Naive thymus-derived CD4-positive, alpha-beta T cell (primary cell): ENCODE measurements around the gene NCF4. TPM values are rescaled to one million over a fixed set of nuclear protein-coding genes. Genes with fewer than 3 reads are reported as not detected.
A peak's percentile ranks its signal among the peaks of the same experiment; 100 is the strongest.

Source experiments
- ATAC-seq: fragments of 150-1000 bp; cut with Tn5 transposase; 2 replicates; pipeline ENCODE4 v1.10.0; 2021; ENCODE audit warnings: mild to moderate bottlenecking, moderate library complexity
- CTCF ChIA-PET: fragments of 350-600 bp; sonication (Branson Sonifier 250); formaldehyde crosslinking; loops from one replicate; lab custom pipeline; 2021; ENCODE audit warnings: antibody characterized with exemption; lab: Charles Lee
- POLR2A ChIA-PET: fragments of 350-600 bp; sonication (Branson Sonifier 250); formaldehyde crosslinking; loops from one replicate; lab custom pipeline; 2021; ENCODE audit warnings: antibody characterized with exemption, inconsistent platforms; lab: Charles Lee
- DNase-seq, 9 donors: peaks; one replicate each; pipeline versions ENCODE4 v3.0.0 to v3.0.0-alpha.2; 2020 to 2022; ENCODE audit warnings: mixed read lengths in 1 of 9
- H3K27ac ChIP-seq: one replicate; pipeline ENCODE4 v1.7.0; 2013; ENCODE audit warnings: mild to moderate bottlenecking, low read depth, low read length, moderate library complexity
- H3K27me3 ChIP-seq, 2 donors: one replicate each; pipeline ENCODE4 v1.7.0; 2013; ENCODE audit warnings: low read length in 2 of 2, mild to moderate bottlenecking in 2 of 2, moderate library complexity in 2 of 2; ENCODE audit not compliant: control insufficient read depth in 2 of 2, insufficient read depth in 2 of 2
- H3K36me3 ChIP-seq, 3 experiments: 1 replicate in 2 of 3; 2 replicates in 1 of 3; pipeline ENCODE4 v1.7.0; 2013; ENCODE audit warnings: low read length in 3 of 3, mild to moderate bottlenecking in 3 of 3, moderate library complexity in 1 of 3; ENCODE audit not compliant: insufficient read depth in 3 of 3, control insufficient read depth in 2 of 3
- H3K4me1 ChIP-seq, 2 donors: one replicate each; pipeline ENCODE4 v1.7.0; 2013; ENCODE audit warnings: low read length in 2 of 2, mild to moderate bottlenecking in 2 of 2, moderate library complexity in 1 of 2; ENCODE audit not compliant: control insufficient read depth in 2 of 2, insufficient read depth in 2 of 2
- H3K4me3 ChIP-seq: 2 replicates; pipeline ENCODE4 v1.7.0; 2013; ENCODE audit warnings: mild to moderate bottlenecking, low read length
- H3K9me3 ChIP-seq, 3 experiments: 1 replicate in 2 of 3; 2 replicates in 1 of 3; pipeline ENCODE4 v1.7.0; 2013; ENCODE audit warnings: low read length in 3 of 3; ENCODE audit not compliant: control insufficient read depth in 2 of 3
- H3K27ac Mint-ChIP-seq, 9 donors: one replicate each; pipeline ENCODE4 v1.8.0; 2020 to 2022; ENCODE audit warnings: mixed read lengths in 9 of 9, mild to moderate bottlenecking in 8 of 9, moderate library complexity in 5 of 9, inconsistent platforms in 2 of 9
- H3K27me3 Mint-ChIP-seq, 5 donors: one replicate each; pipeline ENCODE4 v1.8.0; 2021 to 2022; ENCODE audit warnings: mixed read lengths in 5 of 5, mild to moderate bottlenecking in 1 of 5
- H3K36me3 Mint-ChIP-seq, 5 donors: one replicate each; pipeline ENCODE4 v1.8.0; 2020 to 2022; ENCODE audit warnings: mixed read lengths in 5 of 5, mild to moderate bottlenecking in 3 of 5, inconsistent platforms in 1 of 5
- H3K4me1 Mint-ChIP-seq, 7 donors: one replicate each; pipeline ENCODE4 v1.8.0; 2020 to 2022; ENCODE audit warnings: mixed read lengths in 7 of 7, mild to moderate bottlenecking in 3 of 7, inconsistent platforms in 1 of 7
- H3K4me3 Mint-ChIP-seq, 10 donors: one replicate each; pipeline ENCODE4 v1.8.0; 2020 to 2022; ENCODE audit warnings: mild to moderate bottlenecking in 10 of 10, mixed read lengths in 10 of 10, moderate library complexity in 6 of 10, inconsistent platforms in 2 of 10
- H3K9me3 Mint-ChIP-seq, 11 donors: one replicate each; pipeline ENCODE4 v1.8.0; 2020 to 2022; ENCODE audit warnings: mixed read lengths in 11 of 11, mild to moderate bottlenecking in 4 of 11, inconsistent platforms in 1 of 11, moderate library complexity in 1 of 11
- intact Hi-C, 2 donors: fragments of 100-400 bp; cut with micrococcal nuclease; formaldehyde crosslinking; loops; one replicate each; pipeline ENCODE4 v1.15.1; 2023
- polyA plus RNA-seq, 2 donors: library from polyadenylated mRNA; unstranded; fragments of 300-500 nt; fragmentation: Illumina TruSeq; gene quantifications; one replicate each; pipeline ENCODE4 v1.2.3, GENCODE V29; 2021
- total RNA-seq, 6 experiments: library from RNA in 5 of 6; stranded (reverse) in 5 of 6; gene quantifications; 1 replicate in 5 of 6; 2 replicates in 1 of 6; pipeline ENCODE4 v1.2.3 and lab custom pipeline; 2021 to 2026

The NCF4 gene
- total and polyA plus RNA-seq, 7 experiments from 2014 or later, result 0.24 to 57.1 (median 3.8) TPM

DNA sequence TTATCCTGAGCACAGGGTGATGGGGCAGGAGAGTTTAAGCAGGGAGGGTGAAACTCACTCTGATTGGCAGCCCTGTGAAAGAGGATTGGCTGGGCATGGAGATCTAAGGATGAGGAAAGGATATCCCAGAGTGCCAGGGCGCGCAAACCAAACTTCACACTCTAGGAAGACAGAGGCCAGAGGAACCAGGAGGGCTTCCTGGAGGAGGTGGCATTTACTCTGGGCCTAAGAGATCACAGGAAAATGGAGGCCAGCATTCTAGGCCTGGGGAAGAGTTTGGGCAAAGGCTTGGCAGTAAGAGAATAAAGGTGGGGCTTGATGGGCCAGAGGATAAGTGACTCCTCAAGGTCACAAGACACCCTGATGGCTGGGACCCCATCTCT, 377 bp upstream of the NCF4 start:
- POLR2A ChIA-PET, result no interaction called here
- peak overlapping the region in 2 of 10 donors; percentile 62 to 82 for H3K4me3 Mint-ChIP-seq

DNA sequence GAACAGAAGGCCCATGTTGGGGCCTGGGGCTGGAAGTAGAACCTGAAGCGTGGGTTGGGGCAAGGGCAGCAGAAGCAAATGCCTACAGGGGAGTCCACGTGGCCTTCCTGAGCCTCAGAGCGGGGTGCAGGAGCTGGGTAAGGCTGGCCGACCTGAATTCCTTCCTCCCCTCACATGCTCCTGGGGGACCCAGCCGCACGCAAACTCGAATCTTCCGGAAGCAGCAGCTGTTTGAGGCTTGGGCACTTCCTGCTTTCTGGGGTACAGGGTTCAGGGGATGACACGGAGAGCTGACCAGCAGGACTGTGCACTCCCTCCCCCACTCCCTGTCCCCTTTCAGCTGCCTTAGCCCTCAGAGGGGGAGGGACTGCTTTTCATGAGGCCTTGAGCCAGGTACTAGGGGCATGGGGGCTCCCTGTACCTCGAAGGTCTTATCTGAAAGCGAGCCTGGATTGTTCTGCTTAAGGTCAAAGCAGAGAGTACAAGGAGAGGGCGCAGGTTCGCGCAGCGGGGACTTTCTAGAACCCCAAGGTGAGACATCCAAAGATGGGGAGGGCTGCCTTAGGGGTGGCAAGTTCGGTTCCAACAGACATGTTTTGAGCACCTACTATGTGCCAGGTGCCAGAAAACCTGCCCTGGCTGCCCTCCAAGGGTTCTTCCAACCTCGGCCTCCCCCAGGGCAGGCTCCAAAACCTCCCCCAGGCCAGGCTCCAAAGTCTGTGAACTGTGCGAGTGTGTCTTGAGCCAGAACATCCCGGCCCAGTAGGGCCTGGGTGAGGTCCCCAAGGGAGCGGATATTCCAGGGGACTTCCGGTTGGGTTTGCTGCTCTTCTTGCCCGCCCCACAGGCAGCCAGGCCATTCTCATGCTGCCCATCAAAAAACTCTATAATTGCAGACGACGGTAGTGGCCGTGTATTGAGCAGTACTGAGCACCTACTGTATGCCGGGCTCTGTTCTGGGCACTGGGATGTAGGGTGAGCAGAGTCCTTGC, 1.7 kb downstream of the NCF4 start:
- ATAC-seq (peak; percentile 26), DNase-seq (no peak)
- POLR2A ChIA-PET, result no interaction called here
- H3K9me3 ChIP-seq, result no peaks in the 10 kb centered on the region
- peaks cover 0 to 33% (median 0%) of the 10 kb centered on the region in 5 donors for H3K36me3 Mint-ChIP-seq
- H3K9me3 Mint-ChIP-seq, result peaks cover 0 to 4% (median 0%) of the 10 kb centered on the region in 11 donors
- intact Hi-C loops, result loop anchor here in 1 of 2 donors (5.0 kb wide), 1 partner anchor 40 kb away; no protein-coding TSS in a partner anchor
- H3K4me1 Mint-ChIP-seq, result peaks cover 0 to 65% (median 5%) of the 10 kb centered on the region in 7 donors
- H3K27ac ChIP-seq, result no peak overlapping the region
- H3K27me3 ChIP-seq, result no peaks in the 10 kb centered on the region
- H3K4me3 ChIP-seq, result no peak overlapping the region
- no peaks in the 10 kb centered on the region for H3K4me1 ChIP-seq
- H3K36me3 ChIP-seq, result no peaks in the 10 kb centered on the region
- peak overlapping the region in 1 of 10 donors; percentile 82 for H3K4me3 Mint-ChIP-seq
- H3K27ac Mint-ChIP-seq, result peak overlapping the region in 1 of 9 donors; percentile 93
- H3K27me3 Mint-ChIP-seq, result no peaks in the 10 kb centered on the region
- CTCF ChIA-PET, result interaction anchor here (0.6 to 1.1 kb wide), 3 partner anchors 80 to 626 kb away, joined by 3 read pairs; no protein-coding TSS in a partner anchor

More for the DNA sequence above, 377 bp upstream of the NCF4 start:
- CTCF ChIA-PET, result interaction anchor here (0.6 to 1.3 kb wide), 3 partner anchors 13 to 115 kb away, joined by 3 to 4 read pairs (median 3); no protein-coding TSS in a partner anchor
- Histone ChIP-seq H3K9me3 (no peaks in the 10 kb centered on the region), H3K36me3 (no peaks in the 10 kb centered on the region), H3K27me3 (no peaks in the 10 kb centered on the region), H3K4me3 (no peak overlapping the region), H3K4me1 (peaks cover 0 to 4% of the 10 kb centered on the region in 2 donors), H3K27ac (no peak overlapping the region)
- peaks cover 0 to 16% (median 0%) of the 10 kb centered on the region in 5 donors for H3K36me3 Mint-ChIP-seq
- peaks cover 0 to 5% (median 0%) of the 10 kb centered on the region in 5 donors for H3K27me3 Mint-ChIP-seq
- intact Hi-C loops, result loop anchor here in 1 of 2 donors (5.0 kb wide), 1 partner anchor 42 kb away; no protein-coding TSS in a partner anchor
- DNase-seq, result no peak
- peak overlapping the region in 2 of 9 donors; percentile 23 to 93 for H3K27ac Mint-ChIP-seq
- peaks cover 0 to 4% (median 0%) of the 10 kb centered on the region in 11 donors for H3K9me3 Mint-ChIP-seq
- no peak for ATAC-seq
- H3K4me1 Mint-ChIP-seq, result peaks cover 6 to 65% (median 9%) of the 10 kb centered on the region in 7 donors

DNA sequence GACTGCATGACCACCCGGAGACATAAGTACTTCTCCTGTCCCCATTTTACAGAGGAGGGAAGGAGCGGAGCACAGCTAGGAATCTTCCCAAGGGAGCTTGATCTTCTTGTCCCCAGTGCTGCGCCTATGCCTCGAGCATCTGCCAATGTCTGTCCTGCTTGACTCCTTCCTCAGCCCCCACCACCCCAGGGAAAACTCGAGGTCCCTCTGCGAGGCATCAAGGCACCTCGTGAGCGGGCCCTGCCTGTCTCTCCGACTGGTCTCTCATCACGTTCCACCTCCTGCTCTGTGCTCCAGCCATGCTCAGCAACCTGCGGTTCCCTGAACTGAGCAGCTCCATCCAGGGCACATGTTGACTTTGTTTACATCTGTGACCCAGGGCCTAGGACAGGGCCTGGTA, 2.5 kb downstream of the NCF4 start:
- Histone ChIP-seq H3K36me3 (no peaks in the 10 kb centered on the region), H3K27ac (no peak overlapping the region), H3K9me3 (no peaks in the 10 kb centered on the region), H3K4me1 (no peaks in the 10 kb centered on the region), H3K4me3 (no peak overlapping the region), H3K27me3 (no peaks in the 10 kb centered on the region)
- CTCF ChIA-PET, result interaction anchor here (0.7 kb wide), 1 partner anchor 81 kb away, joined by 3 read pairs; no protein-coding TSS in a partner anchor
- intact Hi-C loops, result loop anchor here in 1 of 2 donors (5.0 kb wide), 1 partner anchor 39 kb away; no protein-coding TSS in a partner anchor
- H3K4me3 Mint-ChIP-seq, result peak overlapping the region in 1 of 10 donors; percentile 2
- POLR2A ChIA-PET, result no interaction called here
- DNase-seq, result no peak
- peak overlapping the region in 1 of 9 donors; percentile 60 for H3K27ac Mint-ChIP-seq
- no peaks in the 10 kb centered on the region for H3K27me3 Mint-ChIP-seq
- H3K4me1 Mint-ChIP-seq, result peaks cover 0 to 65% (median 5%) of the 10 kb centered on the region in 7 donors
- peaks cover 0 to 39% (median 0%) of the 10 kb centered on the region in 5 donors for H3K36me3 Mint-ChIP-seq
- H3K9me3 Mint-ChIP-seq, result peaks cover 0 to 4% (median 0%) of the 10 kb centered on the region in 11 donors
- no peak for ATAC-seq

DNA sequence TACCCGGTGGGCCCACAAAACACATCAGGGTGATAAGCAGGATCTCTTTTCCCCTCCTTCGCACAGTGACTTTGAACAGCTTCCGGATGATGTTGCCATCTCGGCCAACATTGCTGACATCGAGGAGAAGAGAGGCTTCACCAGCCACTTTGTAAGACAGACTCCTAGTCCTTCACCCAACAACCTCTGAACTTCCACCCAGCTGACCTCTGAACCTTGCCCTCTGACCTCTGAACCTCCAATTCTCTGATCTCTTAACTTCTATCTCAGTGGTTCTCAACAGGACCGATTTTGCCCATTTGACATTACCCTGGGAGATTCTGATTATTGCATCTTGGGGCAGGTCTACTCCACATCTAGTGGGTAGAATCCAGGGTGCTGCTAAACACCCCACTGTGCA, 3.2 kb downstream of the NCF4 start:
- ChIA-PET POLR2A (no interaction called here), CTCF (interaction anchor here (1.2 kb wide), 1 partner anchor 106 kb away, joined by 3 read pairs; no protein-coding TSS in a partner anchor)
- DNase-seq (no peak), ATAC-seq (no peak)
- Histone ChIP-seq H3K27me3 (no peaks in the 10 kb centered on the region), H3K4me1 (no peaks in the 10 kb centered on the region), H3K27ac (no peak overlapping the region), H3K36me3 (no peaks in the 10 kb centered on the region), H3K9me3 (no peaks in the 10 kb centered on the region), H3K4me3 (no peak overlapping the region)
- Mint-ChIP-seq H3K27ac (no peak overlapping the region), H3K36me3 (peaks cover 0 to 42% (median 0%) of the 10 kb centered on the region in 5 donors), H3K4me3 (no peak overlapping the region), H3K4me1 (peaks cover 0 to 60% (median 5%) of the 10 kb centered on the region in 7 donors), H3K27me3 (no peaks in the 10 kb centered on the region), H3K9me3 (peaks cover 0 to 4% (median 0%) of the 10 kb centered on the region in 11 donors)
- intact Hi-C loops, result loop anchor here in 1 of 2 donors (5.0 kb wide), 1 partner anchor 38 kb away; no protein-coding TSS in a partner anchor

DNA sequence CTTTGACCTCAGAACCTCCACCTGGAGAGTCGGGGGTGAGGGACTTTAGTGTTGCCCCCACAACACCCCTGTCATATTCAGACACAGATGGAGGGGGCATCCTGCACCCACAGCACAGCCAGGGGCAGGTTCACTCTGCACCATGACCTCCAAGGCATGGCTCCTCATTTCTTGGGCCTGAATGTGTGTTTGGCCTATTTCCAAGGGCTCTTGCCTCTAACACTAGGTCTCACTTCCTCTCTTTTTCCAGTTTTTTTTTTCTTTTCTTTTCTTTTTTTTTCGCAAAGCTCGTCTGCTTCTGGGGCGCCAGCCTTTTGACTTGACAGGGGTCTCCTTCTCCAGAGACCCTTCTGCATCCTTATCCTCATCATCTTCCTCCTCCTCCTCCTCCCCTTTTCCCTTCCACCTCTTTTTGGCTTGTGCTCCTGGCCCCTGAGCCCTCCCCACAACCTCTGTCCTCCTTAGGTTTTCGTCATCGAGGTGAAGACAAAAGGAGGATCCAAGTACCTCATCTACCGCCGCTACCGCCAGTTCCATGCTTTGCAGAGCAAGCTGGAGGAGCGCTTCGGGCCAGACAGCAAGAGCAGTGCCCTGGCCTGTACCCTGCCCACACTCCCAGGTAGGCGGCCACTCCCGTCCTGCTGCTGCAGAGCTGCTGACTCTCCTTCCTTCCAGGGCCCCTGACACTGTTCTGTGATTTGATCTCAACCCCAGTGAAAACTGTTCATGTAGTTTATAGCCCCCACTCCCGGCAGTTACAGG, 3.8 kb downstream of the NCF4 start:
- Mint-ChIP-seq H3K9me3 (peaks cover 0 to 4% (median 0%) of the 10 kb centered on the region in 11 donors), H3K4me1 (peaks cover 0 to 55% (median 5%) of the 10 kb centered on the region in 7 donors), H3K36me3 (peaks cover 0 to 44% (median 0%) of the 10 kb centered on the region in 5 donors), H3K27me3 (no peaks in the 10 kb centered on the region), H3K27ac (peak overlapping the region in 1 of 9 donors; percentile 55), H3K4me3 (no peak overlapping the region)
- DNase-seq, result no peak
- no peaks in the 10 kb centered on the region for H3K9me3 ChIP-seq
- intact Hi-C loops, result loop anchor here in 1 of 2 donors (5.0 kb wide), 1 partner anchor 38 kb away; no protein-coding TSS in a partner anchor
- H3K27ac ChIP-seq, result no peak overlapping the region
- no peak overlapping the region for H3K4me3 ChIP-seq
- ATAC-seq, result no peak
- H3K36me3 ChIP-seq, result no peaks in the 10 kb centered on the region
- H3K27me3 ChIP-seq, result no peaks in the 10 kb centered on the region
- CTCF ChIA-PET, result interaction anchor here (0.7 to 1.2 kb wide), 2 partner anchors 12 to 107 kb away, joined by 3 read pairs; no protein-coding TSS in a partner anchor
- POLR2A ChIA-PET, result interaction anchor here (0.5 kb wide), 1 partner anchor 307 kb away, joined by 3 read pairs; no protein-coding TSS in a partner anchor
- H3K4me1 ChIP-seq, result no peaks in the 10 kb centered on the region
